CD14-positive monocyte (primary cell): Measurements from ENCODE around the gene OR13C2. TPM values are rescaled to one million over a fixed set of nuclear protein-coding genes. Genes with fewer than 3 reads are reported as not detected.
"Not testable (repeated sequence)": the region's sequence is repeated elsewhere in the genome, so short reads cannot be mapped to it uniquely, and the experiment has no call there.

Source experiments
- DNase-seq, 3 donors: peaks; one replicate each; pipeline ENCODE4 v3.0.0-alpha.2; 2011 to 2022
- H2AFZ ChIP-seq: 2 replicates; pipeline ENCODE4 v1.6.0; 2012; ENCODE audit warnings: mild to moderate bottlenecking, low read depth, low read length, inconsistent platforms; ENCODE audit not compliant: insufficient read depth, poor library complexity, severe bottlenecking
- H3K27ac ChIP-seq, 2 donors: 1 replicate in 1 of 2; 2 replicates in 1 of 2; pipeline ENCODE4 v1.5.1; 2012 to 2013; ENCODE audit warnings: low read length in 2 of 2, control low read depth in 1 of 2, inconsistent platforms in 1 of 2, low read depth in 1 of 2, mild to moderate bottlenecking in 1 of 2
- H3K27me3 ChIP-seq, 2 donors: one replicate each; pipeline versions ENCODE4 v1.6.0 to v1.6.1; 2011 to 2013; ENCODE audit warnings: low read length in 2 of 2; ENCODE audit not compliant: control insufficient read depth in 2 of 2, insufficient read depth in 2 of 2
- H3K36me3 ChIP-seq, 2 donors: replicated peaks in 1 of 2; 1 replicate in 1 of 2; 2 replicates in 1 of 2; pipeline versions ENCODE4 v1.5.1 to v1.6.1; 2012 to 2013; ENCODE audit warnings: low read length in 2 of 2, control low read depth in 1 of 2, inconsistent platforms in 1 of 2, mild to moderate bottlenecking in 1 of 2; ENCODE audit not compliant: insufficient read depth in 2 of 2, control insufficient read depth in 1 of 2
- H3K4me1 ChIP-seq, 2 donors: 1 replicate in 1 of 2; 2 replicates in 1 of 2; pipeline versions ENCODE4 v1.5.1 to v1.6.1; 2012 to 2013; ENCODE audit warnings: low read length in 2 of 2, control low read depth in 1 of 2, inconsistent platforms in 1 of 2, mild to moderate bottlenecking in 1 of 2, moderate library complexity in 1 of 2; ENCODE audit not compliant: insufficient read depth in 2 of 2, control insufficient read depth in 1 of 2
- H3K4me2 ChIP-seq: replicated peaks from 2 replicates; pipeline ENCODE3; 2012; ENCODE audit warnings: low read length, moderate library complexity, mild to moderate bottlenecking; ENCODE audit not compliant: poor library complexity, severe bottlenecking; ENCODE audit errors: extremely low read depth
- H3K4me3 ChIP-seq, 3 experiments: fragments of 200-600 bp in 1 of 3; sonication (generic) in 1 of 3; replicated peaks in 1 of 3; 1 replicate in 2 of 3; 2 replicates in 1 of 3; pipeline ENCODE4 v1.5.1; 2011 to 2013; ENCODE audit warnings: low read length in 3 of 3, mild to moderate bottlenecking in 3 of 3, control low read depth in 2 of 3, low read depth in 2 of 3, inconsistent platforms in 1 of 3, moderate library complexity in 1 of 3
- H3K79me2 ChIP-seq: 2 replicates; pipeline ENCODE4 v1.6.0; 2012; ENCODE audit warnings: mild to moderate bottlenecking, control low read depth, inconsistent platforms, low read length, moderate library complexity; ENCODE audit not compliant: insufficient read depth
- H3K9ac ChIP-seq: 2 replicates; pipeline ENCODE4 v1.6.0; 2017; ENCODE audit warnings: low read length, mild to moderate bottlenecking; ENCODE audit not compliant: insufficient read depth, poor library complexity, severe bottlenecking
- H3K9me3 ChIP-seq, 2 donors: replicated peaks in 1 of 2; 1 replicate in 1 of 2; 2 replicates in 1 of 2; pipeline versions ENCODE4 v1.5.1 to v1.6.1; 2012 to 2013; ENCODE audit warnings: low read length in 2 of 2, control low read depth in 1 of 2; ENCODE audit not compliant: control insufficient read depth in 1 of 2, insufficient read depth in 1 of 2
- H4K20me1 ChIP-seq: 2 replicates; pipeline ENCODE4 v1.6.0; 2012; ENCODE audit warnings: mild to moderate bottlenecking, low read length, control low read depth, moderate library complexity; ENCODE audit not compliant: insufficient read depth
- H3K27ac Mint-ChIP-seq, 7 donors: one replicate each; pipeline ENCODE4 v1.8.0; 2020; ENCODE audit warnings: mild to moderate bottlenecking in 7 of 7, mixed read lengths in 7 of 7, moderate library complexity in 6 of 7, inconsistent platforms in 2 of 7
- H3K27me3 Mint-ChIP-seq, 3 donors: one replicate each; pipeline ENCODE4 v1.8.0; 2021 to 2022; ENCODE audit warnings: low read depth in 3 of 3, mild to moderate bottlenecking in 3 of 3, mixed read lengths in 3 of 3, moderate library complexity in 3 of 3, inconsistent platforms in 1 of 3
- H3K36me3 Mint-ChIP-seq, 2 donors: one replicate each; pipeline ENCODE4 v1.8.0; 2020; ENCODE audit warnings: mixed read lengths in 2 of 2, inconsistent platforms in 1 of 2, mild to moderate bottlenecking in 1 of 2
- H3K4me1 Mint-ChIP-seq: one replicate; pipeline ENCODE4 v1.8.0; 2020; ENCODE audit warnings: mild to moderate bottlenecking, mixed read lengths
- H3K4me3 Mint-ChIP-seq, 2 donors: one replicate each; pipeline ENCODE4 v1.8.0; 2020; ENCODE audit warnings: mild to moderate bottlenecking in 2 of 2, mixed read lengths in 2 of 2, moderate library complexity in 1 of 2
- H3K9me3 Mint-ChIP-seq, 7 donors: one replicate each; pipeline ENCODE4 v1.8.0; 2020 to 2022; ENCODE audit warnings: mixed read lengths in 7 of 7, mild to moderate bottlenecking in 6 of 7, moderate library complexity in 6 of 7, inconsistent platforms in 2 of 7
- CTCF ChIP-seq: fragments of 200-600 bp; IDR thresholded peaks from one replicate; pipeline ENCODE4 v1.8.0; 2022; ENCODE audit warnings: antibody characterized with exemption, mild to moderate bottlenecking
- WGBS: methylation state at CpG from one replicate; pipeline ENCODE4 v1.1.5; 2013; ENCODE audit warnings: missing lambda C conversion rate; ENCODE audit not compliant: insufficient coverage; 5-methylcytosine and 5-hydroxymethylcytosine counted together
- intact Hi-C, 2 donors: fragments of 100-400 bp; cut with micrococcal nuclease; formaldehyde crosslinking; loops; one replicate each; pipeline versions ENCODE4 v1.15.0 to v1.15.1; 2023
- polyA plus RNA-seq, 3 donors: library from polyadenylated mRNA; depleted of rRNA in 1 of 3; unstranded in 2 of 3; stranded (reverse) in 1 of 3; fragments of 300-500 nt in 2 of 3; fragments of >200 nt in 1 of 3; fragmentation: Illumina TruSeq in 2 of 3; gene quantifications; 1 replicate in 2 of 3; 2 replicates in 1 of 3; pipeline ENCODE4 v1.2.3, GENCODE V29; 2012 to 2021

OR13C2 gene
- polyA plus RNA-seq, 3 donors: not detected

GRCh38 chr9:104633976-104634520, 28.6 kb upstream of the OR13C2 start:
- H3K27me3 Mint-ChIP-seq: peaks cover 0 to 2% (median 0%) of the 10 kb centered on the region in 3 donors
- no peak overlapping the region for H3K27ac ChIP-seq
- no peaks in the 10 kb centered on the region for H3K4me1 ChIP-seq
- no peaks in the 10 kb centered on the region for H3K36me3 ChIP-seq
- WGBS: 96% methylated on average over 28 of the region's 30 CpGs
- H3K79me2 ChIP-seq: no peaks in the 10 kb centered on the region
- no peak overlapping the region for H3K4me2 ChIP-seq
- no peak overlapping the region for H3K4me3 Mint-ChIP-seq
- no peak for DNase-seq
- no peak overlapping the region for H3K27ac Mint-ChIP-seq
- peaks cover 16 to 39% of the 10 kb centered on the region in 2 donors for H3K9me3 ChIP-seq
- H2AFZ ChIP-seq: no peak overlapping the region
- H4K20me1 ChIP-seq: no peaks in the 10 kb centered on the region
- TF ChIP-seq CTCF: no peak
- no peaks in the 10 kb centered on the region for H3K36me3 Mint-ChIP-seq
- H3K4me3 ChIP-seq: no peak overlapping the region
- H3K27me3 ChIP-seq: no peaks in the 10 kb centered on the region
- no peaks in the 10 kb centered on the region for H3K4me1 Mint-ChIP-seq
- intact Hi-C loops: no loop called here
- no peak overlapping the region for H3K9ac ChIP-seq
- peaks cover 7 to 32% (median 25%) of the 10 kb centered on the region in 7 donors for H3K9me3 Mint-ChIP-seq

GRCh38 chr9:104625964-104626363, 20.5 kb upstream of the OR13C2 start:
- H3K4me2 ChIP-seq, H3K27ac ChIP-seq, H3K4me3 Mint-ChIP-seq, H3K27me3 ChIP-seq, H3K9ac ChIP-seq, intact Hi-C loops, H2AFZ ChIP-seq, DNase-seq, H3K4me1 Mint-ChIP-seq, H3K36me3 Mint-ChIP-seq, H3K9me3 Mint-ChIP-seq, H3K4me3 ChIP-seq, H3K27me3 Mint-ChIP-seq, H3K79me2 ChIP-seq, H3K36me3 ChIP-seq, H3K4me1 ChIP-seq, H3K27ac Mint-ChIP-seq, H3K9me3 ChIP-seq, H4K20me1 ChIP-seq: not testable (repeated sequence)
